PC-3 (cell line): ENCODE results near the gene GPRIN3. TPM values are rescaled to one million over a fixed set of nuclear protein-coding genes. Genes with fewer than 3 reads are reported as not detected.

ENCODE experiments used
- ATAC-seq: fragments of 200-7000 bp; cut with Tn5 transposase; 2 replicates; pipeline ENCODE4 v1.9.1; 2020; ENCODE audit warnings: mild to moderate bottlenecking, moderate library complexity
- BruUV-seq: library from RNA; stranded (reverse); fragments of 400-500 nt; replicated peaks from 2 replicates; lab custom pipeline; 2021; lab: Mats Ljungman, UMichigan
- CTCF ChIA-PET: fragments of 300-600 bp; sonication (Branson Sonifier 250); formaldehyde crosslinking; loops from one replicate; lab custom pipeline; 2022; ENCODE audit warnings: antibody characterized with exemption; lab: Charles Lee
- POLR2A ChIA-PET: fragments of 300-600 bp; sonication (Branson Sonifier 250); formaldehyde crosslinking; loops from one replicate; lab custom pipeline; 2022; ENCODE audit warnings: antibody characterized with exemption; ENCODE audit not compliant: unreplicated experiment; lab: Charles Lee
- DNase-seq: peaks from one replicate; pipeline ENCODE4 v3.0.0-alpha.2; 2015
- H2AFZ ChIP-seq: fragments of 300-600 bp; sonication (generic); 2 replicates; pipeline ENCODE4 v1.6.0; 2016; ENCODE audit warnings: antibody characterized with exemption, low read length
- H3F3A ChIP-seq: fragments of 300-600 bp; sonication (generic); one replicate; pipeline ENCODE4 v1.6.0; 2017; ENCODE audit warnings: antibody characterized with exemption, low read length, control low read depth, mild to moderate bottlenecking; ENCODE audit not compliant: unreplicated experiment
- H3K27ac ChIP-seq: fragments of 300-600 bp; sonication (generic); 2 replicates; pipeline ENCODE4 v1.5.1; 2016; ENCODE audit warnings: mild to moderate bottlenecking, low read length
- H3K27me3 ChIP-seq: fragments of 300-600 bp; sonication (generic); 2 replicates; pipeline ENCODE4 v1.6.1; 2016; ENCODE audit warnings: low read length, mixed read lengths
- H3K36me3 ChIP-seq: fragments of 300-600 bp; sonication (generic); 2 replicates; pipeline ENCODE4 v1.6.1; 2016; ENCODE audit warnings: low read depth, mixed run types, low read length, mixed read lengths
- H3K4me1 ChIP-seq: fragments of 300-600 bp; sonication (generic); 2 replicates; pipeline ENCODE4 v1.5.1; 2016; ENCODE audit warnings: low read length; ENCODE audit not compliant: insufficient read depth
- H3K4me2 ChIP-seq: fragments of 300-600 bp; sonication (generic); 2 replicates; pipeline ENCODE4 v1.6.0; 2016; ENCODE audit warnings: low read length
- H3K4me3 ChIP-seq: fragments of 300-600 bp; sonication (generic); 2 replicates; pipeline ENCODE4 v1.5.1; 2016; ENCODE audit warnings: mild to moderate bottlenecking, low read length, mixed read lengths
- H3K79me2 ChIP-seq: fragments of 300-600 bp; sonication (generic); 2 replicates; pipeline ENCODE4 v1.6.1; 2017; ENCODE audit warnings: low read length, mixed read lengths
- H3K9ac ChIP-seq: fragments of 300-600 bp; sonication (generic); 2 replicates; pipeline ENCODE4 v1.6.0; 2016; ENCODE audit warnings: mild to moderate bottlenecking, low read length
- H3K9me2 ChIP-seq: fragments of 300-600 bp; sonication (generic); replicated peaks from 2 replicates; pipeline ENCODE4 v1.6.1; 2016; ENCODE audit warnings: mixed run types, low read length, mixed read lengths
- H3K9me3 ChIP-seq: fragments of 300-600 bp; sonication (generic); 2 replicates; pipeline ENCODE4 v1.6.1; 2016; ENCODE audit warnings: low read length, mixed read lengths
- H4K20me1 ChIP-seq: fragments of 300-600 bp; sonication (generic); 2 replicates; pipeline ENCODE4 v1.6.1; 2016; ENCODE audit warnings: low read length, mixed read lengths
- CTCF ChIP-seq: fragments of 300-600 bp; sonication (generic); conservative IDR thresholded peaks from 2 replicates; pipeline ENCODE4 v1.5.1; 2017; ENCODE audit warnings: antibody characterized with exemption, low read depth, mild to moderate bottlenecking, low read length
- EZH2 ChIP-seq: fragments of 300-600 bp; sonication (generic); IDR thresholded peaks from one replicate; pipeline ENCODE4 v1.6.1; 2017; ENCODE audit warnings: antibody characterized with exemption, mild to moderate bottlenecking, low read length; ENCODE audit not compliant: unreplicated experiment
- EZH2phosphoT487 ChIP-seq: fragments of 300-600 bp; sonication (generic); IDR thresholded peaks from 2 replicates; pipeline ENCODE4 v1.6.1; 2018; ENCODE audit warnings: mild to moderate bottlenecking, antibody characterized with exemption, low read length, borderline replicate concordance
- intact Hi-C: fragments of 100-400 bp; cut with micrococcal nuclease; formaldehyde crosslinking; loops from 2 replicates; pipeline ENCODE4 v1.9.0; 2023
- total RNA-seq: library from RNA; depleted of rRNA; stranded (reverse); fragments of >200 nt; gene quantifications from 2 replicates; pipeline ENCODE4 v1.2.3, GENCODE V29; 2014

GPRIN3 gene
- total RNA-seq, 1 experiment from 2014 or later: not detected

- ATAC-seq (no peak), DNase-seq (no peak)
- no peak overlapping the region for H3K4me2 ChIP-seq
- H3K79me2 ChIP-seq: no peaks in the 10 kb centered on the region
- intact Hi-C loops: no loop called here
- H3K4me3 ChIP-seq: no peak overlapping the region
- H3K27me3 ChIP-seq: peaks cover 24% of the 10 kb centered on the region
- no peaks in the 10 kb centered on the region for H3F3A ChIP-seq
- no peaks in the 10 kb centered on the region for H3K9me3 ChIP-seq
- BruUV-seq: no TSS peak
- no peaks in the 10 kb centered on the region for H4K20me1 ChIP-seq
- H3K4me1 ChIP-seq: no peaks in the 10 kb centered on the region
- POLR2A ChIA-PET: no interaction called here
- no peak overlapping the region for H3K27ac ChIP-seq
- no peak overlapping the region for H2AFZ ChIP-seq
- H3K9ac ChIP-seq: no peak overlapping the region
- H3K9me2 ChIP-seq: no peaks in the 10 kb centered on the region
- CTCF ChIA-PET: no interaction called here
- no peaks in the 10 kb centered on the region for H3K36me3 ChIP-seq
- no peak for TF ChIP-seq CTCF
- no peak for TF ChIP-seq EZH2phosphoT487
- no peak for TF ChIP-seq EZH2
These were observed 27.2 kb upstream of the GPRIN3 start for GRCh38 chr4:89334830-89335229.

GRCh38 chr4:89334311-89334710, 26.7 kb upstream of the GPRIN3 start:
- H3K79me2 ChIP-seq: no peaks in the 10 kb centered on the region
- no peaks in the 10 kb centered on the region for H3K9me2 ChIP-seq
- H4K20me1 ChIP-seq: no peaks in the 10 kb centered on the region
- DNase-seq (no peak), ATAC-seq (no peak)
- H3K36me3 ChIP-seq: no peaks in the 10 kb centered on the region
- no peak for TF ChIP-seq EZH2
- TF ChIP-seq EZH2phosphoT487: no peak
- no peak for TF ChIP-seq CTCF
- peaks cover 21% of the 10 kb centered on the region for H3K27me3 ChIP-seq
- intact Hi-C loops: no loop called here
- ChIA-PET POLR2A (no interaction called here), CTCF (no interaction called here)
- H3K27ac ChIP-seq: no peak overlapping the region
- no TSS peak for BruUV-seq
- no peaks in the 10 kb centered on the region for H3K4me1 ChIP-seq
- H3K4me3 ChIP-seq: no peak overlapping the region
- H3K9ac ChIP-seq: no peak overlapping the region
- no peak overlapping the region for H3K4me2 ChIP-seq
- H3F3A ChIP-seq: no peaks in the 10 kb centered on the region
- H3K9me3 ChIP-seq: no peaks in the 10 kb centered on the region
- no peak overlapping the region for H2AFZ ChIP-seq

GRCh38 chr4:89331686-89332544, 24.3 kb upstream of the GPRIN3 start:
- Histone ChIP-seq H3K9ac (no peak overlapping the region), H3K36me3 (no peaks in the 10 kb centered on the region), H4K20me1 (no peaks in the 10 kb centered on the region), H2AFZ (no peak overlapping the region), H3K4me2 (no peak overlapping the region), H3F3A (no peaks in the 10 kb centered on the region), H3K9me2 (no peaks in the 10 kb centered on the region), H3K4me3 (no peak overlapping the region), H3K9me3 (no peaks in the 10 kb centered on the region), H3K27me3 (peaks cover 15% of the 10 kb centered on the region), H3K79me2 (no peaks in the 10 kb centered on the region), H3K27ac (no peak overlapping the region), H3K4me1 (no peaks in the 10 kb centered on the region)
- intact Hi-C loops: no loop called here
- ChIA-PET CTCF (no interaction called here), POLR2A (no interaction called here)
- ATAC-seq (no peak), DNase-seq (no peak)
- TF ChIP-seq CTCF (no peak), EZH2 (no peak), EZH2phosphoT487 (no peak)
- no TSS peak for BruUV-seq
